Peyer's patch (tissue), 4 donors: Measurements from ENCODE around the gene USP32. TPM values are rescaled to one million over a fixed set of nuclear protein-coding genes. Genes with fewer than 3 reads are reported as not detected.

ENCODE experiments used
- DNase-seq, 3 donors: peaks; one replicate each; pipeline ENCODE4 v3.0.0-alpha.2; 2017 to 2019
- H3K27ac ChIP-seq, 4 donors: fragments of 200-600 bp; sonication (generic); one replicate each; pipeline ENCODE4 v1.5.1; 2016 to 2019
- H3K27me3 ChIP-seq, 2 donors: fragments of 200-600 bp; sonication (generic); one replicate each; pipeline ENCODE4 v1.5.1; 2019
- H3K36me3 ChIP-seq, 3 donors: fragments of 200-600 bp; sonication (generic); one replicate each; pipeline ENCODE4 v1.5.1; 2016 to 2019
- H3K4me1 ChIP-seq, 4 donors: fragments of 200-600 bp; sonication (generic); one replicate each; pipeline ENCODE4 v1.5.1; 2016 to 2019
- H3K4me3 ChIP-seq, 4 donors: fragments of 200-600 bp; sonication (generic); 1 replicate in 3 of 4; 2 replicates in 1 of 4; pipeline ENCODE4 v1.5.1; 2016 to 2019; ENCODE audit warnings: mild to moderate bottlenecking in 1 of 4
- H3K9me3 ChIP-seq, 4 donors: fragments of 200-600 bp; sonication (generic); one replicate each; pipeline ENCODE4 v1.5.1; 2016 to 2019; ENCODE audit warnings: mild to moderate bottlenecking in 1 of 4
- POLR2A ChIP-seq, 2 donors: fragments of 450-650 bp; IDR thresholded peaks; one replicate each; pipeline ENCODE4 v1.5.1; 2017; ENCODE audit warnings: antibody characterized with exemption in 2 of 2, mild to moderate bottlenecking in 2 of 2, moderate library complexity in 2 of 2
- total RNA-seq, 4 donors: library from RNA; depleted of rRNA; stranded (reverse); fragments of >200 nt; gene quantifications; one replicate each; pipeline ENCODE4 v1.1.0, GENCODE V29; 2016
- TF ChIP-seq, protein P1 (sequence below), 6 experiments: fragments of 450-650 bp in 4 of 6; fragments of 200-600 bp in 2 of 6; sonication (generic) in 1 of 6; IDR thresholded peaks; one replicate each; pipeline ENCODE4 v1.5.1; 2017 to 2019; ENCODE audit warnings: antibody characterized with exemption in 6 of 6, mild to moderate bottlenecking in 3 of 6, moderate library complexity in 1 of 6

The USP32 gene
- total RNA-seq, 4 donors from 2014 or later: 31.5 to 52.8 (median 48.6) TPM

DNA sequence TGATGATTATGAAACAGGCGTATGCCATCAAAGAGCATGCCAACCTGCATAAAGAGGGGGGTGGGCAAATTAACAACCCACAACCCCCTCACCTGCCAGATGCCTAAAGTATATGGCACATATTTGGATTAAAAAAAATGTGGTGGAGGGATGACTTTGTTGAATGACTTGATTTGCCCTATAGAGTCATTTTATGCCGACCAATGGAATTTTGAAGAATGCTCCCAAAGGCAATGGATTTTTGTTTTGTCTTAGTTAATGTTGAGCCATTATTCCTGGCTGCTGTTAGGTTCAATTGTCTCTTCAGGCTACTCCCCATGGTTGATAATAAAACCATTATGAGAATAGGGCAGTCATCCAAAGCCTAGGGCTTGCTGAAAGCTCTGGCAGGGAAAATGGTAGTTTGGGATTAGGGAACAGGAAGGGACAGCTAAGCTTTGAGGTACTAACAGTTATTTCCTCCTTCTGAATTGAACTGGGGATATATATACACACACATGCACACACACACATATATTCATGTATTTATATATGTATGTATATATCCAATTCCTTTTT is 24.5 kb upstream of the USP32 start:
- no peak for DNase-seq
- Histone ChIP-seq H3K27me3 (no peaks in the 10 kb centered on the region), H3K9me3 (no peaks in the 10 kb centered on the region), H3K27ac (no peak overlapping the region), H3K36me3 (no peaks in the 10 kb centered on the region), H3K4me3 (no peak overlapping the region), H3K4me1 (no peaks in the 10 kb centered on the region)
- no peak for TF ChIP-seq POLR2A (IDR thresholded peaks at IDR 0.05)
- TF ChIP-seq, protein P1, sequence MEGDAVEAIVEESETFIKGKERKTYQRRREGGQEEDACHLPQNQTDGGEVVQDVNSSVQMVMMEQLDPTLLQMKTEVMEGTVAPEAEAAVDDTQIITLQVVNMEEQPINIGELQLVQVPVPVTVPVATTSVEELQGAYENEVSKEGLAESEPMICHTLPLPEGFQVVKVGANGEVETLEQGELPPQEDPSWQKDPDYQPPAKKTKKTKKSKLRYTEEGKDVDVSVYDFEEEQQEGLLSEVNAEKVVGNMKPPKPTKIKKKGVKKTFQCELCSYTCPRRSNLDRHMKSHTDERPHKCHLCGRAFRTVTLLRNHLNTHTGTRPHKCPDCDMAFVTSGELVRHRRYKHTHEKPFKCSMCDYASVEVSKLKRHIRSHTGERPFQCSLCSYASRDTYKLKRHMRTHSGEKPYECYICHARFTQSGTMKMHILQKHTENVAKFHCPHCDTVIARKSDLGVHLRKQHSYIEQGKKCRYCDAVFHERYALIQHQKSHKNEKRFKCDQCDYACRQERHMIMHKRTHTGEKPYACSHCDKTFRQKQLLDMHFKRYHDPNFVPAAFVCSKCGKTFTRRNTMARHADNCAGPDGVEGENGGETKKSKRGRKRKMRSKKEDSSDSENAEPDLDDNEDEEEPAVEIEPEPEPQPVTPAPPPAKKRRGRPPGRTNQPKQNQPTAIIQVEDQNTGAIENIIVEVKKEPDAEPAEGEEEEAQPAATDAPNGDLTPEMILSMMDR (IDR thresholded peaks at IDR 0.05): no peak

DNA sequence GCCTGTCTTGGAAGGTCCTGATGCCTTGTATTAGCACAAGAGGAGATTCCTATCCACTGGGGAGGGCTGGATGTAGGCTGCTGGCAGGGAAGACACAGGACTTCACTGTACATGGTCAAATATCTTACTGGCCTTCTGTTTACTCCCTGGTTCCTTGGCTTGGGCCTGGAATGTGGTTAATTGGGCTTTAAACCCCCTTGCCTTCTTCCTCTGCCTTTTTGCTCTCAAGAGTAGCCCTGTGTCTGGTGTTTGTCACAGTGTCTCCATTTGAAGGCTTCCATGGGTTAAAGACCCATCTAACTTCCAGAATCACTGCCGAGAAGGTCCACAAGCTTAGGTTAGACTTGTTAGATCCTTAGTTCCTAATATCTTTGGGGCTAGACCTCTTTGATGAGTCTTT is 23.2 kb upstream of the USP32 start:
- Histone ChIP-seq H3K4me1 (no peaks in the 10 kb centered on the region), H3K4me3 (no peak overlapping the region), H3K9me3 (no peaks in the 10 kb centered on the region), H3K36me3 (no peaks in the 10 kb centered on the region), H3K27me3 (no peaks in the 10 kb centered on the region), H3K27ac (no peak overlapping the region)
- TF ChIP-seq POLR2A (IDR thresholded peaks at IDR 0.05): no peak
- TF ChIP-seq, protein P1 (IDR thresholded peaks at IDR 0.05): no peak
- DNase-seq: no peak

DNA sequence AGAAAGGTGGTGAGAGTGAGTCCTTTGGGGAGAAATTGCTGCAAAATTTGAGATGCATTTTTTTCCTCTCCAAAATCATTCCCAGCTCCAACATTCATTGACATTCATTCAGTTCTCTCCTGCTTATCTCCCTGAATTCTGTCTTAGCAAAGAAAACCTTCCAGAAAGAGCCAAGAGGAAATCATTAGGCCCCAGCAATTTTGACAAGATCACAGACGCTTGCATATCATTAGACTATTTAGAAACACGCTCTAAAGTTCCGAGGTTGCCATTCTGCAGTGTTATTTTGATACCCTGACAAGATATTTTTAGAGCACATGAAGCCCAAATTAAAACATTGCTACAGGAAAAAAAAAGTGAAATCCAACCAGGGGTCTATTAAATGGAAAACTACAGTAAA is 20.8 kb upstream of the USP32 start:
- no peak for DNase-seq
- no peak for TF ChIP-seq POLR2A (IDR thresholded peaks at IDR 0.05)
- TF ChIP-seq, protein P1 (IDR thresholded peaks at IDR 0.05): no peak
- H3K4me3 ChIP-seq: no peak overlapping the region
- no peaks in the 10 kb centered on the region for H3K4me1 ChIP-seq
- H3K27ac ChIP-seq: no peak overlapping the region
- H3K36me3 ChIP-seq: no peaks in the 10 kb centered on the region
- no peaks in the 10 kb centered on the region for H3K9me3 ChIP-seq
- no peaks in the 10 kb centered on the region for H3K27me3 ChIP-seq

DNA sequence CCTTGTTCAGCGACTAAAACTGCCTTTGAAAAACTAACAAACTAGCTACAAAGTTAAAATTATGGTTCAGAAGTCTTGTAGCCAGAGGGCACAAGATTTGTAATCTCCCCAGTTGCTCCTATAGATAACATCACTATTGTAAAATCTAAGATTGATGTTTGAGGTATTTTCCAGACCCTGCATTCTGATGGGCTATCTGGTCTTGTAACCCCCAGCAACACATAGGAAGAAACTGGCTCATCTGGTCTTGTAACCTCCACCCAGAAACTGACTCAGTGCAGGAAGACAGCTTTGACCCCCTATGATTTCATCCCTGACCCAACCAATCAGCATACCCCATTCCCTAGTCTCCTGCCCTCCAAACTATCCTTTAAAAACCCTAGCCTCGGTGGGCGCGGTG is 18.1 kb upstream of the USP32 start:
- no peak overlapping the region for H3K4me3 ChIP-seq
- H3K27me3 ChIP-seq: no peaks in the 10 kb centered on the region
- DNase-seq: no peak
- no peak for TF ChIP-seq POLR2A (IDR thresholded peaks at IDR 0.05)
- TF ChIP-seq, protein P1 (IDR thresholded peaks at IDR 0.05): no peak
- H3K36me3 ChIP-seq: no peaks in the 10 kb centered on the region
- H3K9me3 ChIP-seq: no peaks in the 10 kb centered on the region
- no peak overlapping the region for H3K27ac ChIP-seq
- H3K4me1 ChIP-seq: no peaks in the 10 kb centered on the region

DNA sequence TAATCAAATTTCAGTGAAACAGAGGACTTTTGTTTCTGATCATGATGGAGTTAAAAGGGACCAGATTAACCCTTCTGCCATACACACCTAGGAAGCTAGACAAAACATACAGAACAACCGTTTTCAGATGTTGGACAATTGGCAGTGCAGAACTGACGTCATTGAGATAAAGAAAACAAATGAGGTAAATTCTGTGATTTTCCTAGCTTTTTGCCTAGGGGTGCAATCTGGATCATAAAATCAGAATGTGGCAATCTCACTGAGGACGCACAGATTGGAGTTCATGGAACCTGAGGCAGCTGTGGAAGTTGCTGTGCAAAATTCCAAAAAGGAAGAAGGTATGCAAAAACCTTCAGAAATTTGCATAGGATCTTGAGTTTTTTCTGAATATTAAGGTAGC is 15.0 kb upstream of the USP32 start:
- Histone ChIP-seq H3K9me3 (no peaks in the 10 kb centered on the region), H3K27ac (no peak overlapping the region), H3K27me3 (no peaks in the 10 kb centered on the region), H3K4me3 (no peak overlapping the region), H3K36me3 (no peaks in the 10 kb centered on the region), H3K4me1 (no peaks in the 10 kb centered on the region)
- TF ChIP-seq POLR2A (IDR thresholded peaks at IDR 0.05): no peak
- TF ChIP-seq, protein P1 (IDR thresholded peaks at IDR 0.05): no peak
- no peak for DNase-seq

DNA sequence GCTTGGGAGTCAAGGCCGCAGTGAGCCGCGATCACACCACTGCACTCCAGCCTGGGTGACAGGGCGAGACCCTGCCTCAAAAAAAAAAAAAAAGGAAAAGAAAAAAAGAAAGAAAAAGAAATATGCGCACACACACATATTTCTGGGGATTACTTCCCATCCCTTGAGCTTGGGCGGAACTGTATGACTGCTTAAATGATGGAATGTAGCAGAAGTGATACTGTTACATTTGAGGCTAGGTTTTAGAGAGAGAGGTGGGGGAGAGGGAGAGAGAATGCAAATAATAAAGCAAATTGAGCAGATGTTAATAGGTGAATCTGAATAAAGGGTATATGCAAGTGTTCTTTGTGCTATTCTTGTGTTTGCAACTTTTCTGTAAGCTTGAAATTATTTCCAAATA is 12.0 kb upstream of the USP32 start:
- Histone ChIP-seq H3K27ac (no peak overlapping the region), H3K27me3 (no peaks in the 10 kb centered on the region), H3K36me3 (no peaks in the 10 kb centered on the region), H3K4me1 (no peaks in the 10 kb centered on the region), H3K9me3 (no peaks in the 10 kb centered on the region), H3K4me3 (no peak overlapping the region)
- no peak for DNase-seq
- TF ChIP-seq, protein P1 (IDR thresholded peaks at IDR 0.05): no peak
- TF ChIP-seq POLR2A (IDR thresholded peaks at IDR 0.05): no peak
